Sigmoid colon (tissue), 7 donors: ENCODE results near the gene BAIAP3. TPM values are rescaled to one million over a fixed set of nuclear protein-coding genes. Genes with fewer than 3 reads are reported as not detected.
A peak's percentile ranks its signal among the peaks of the same experiment; 100 is the strongest.

ENCODE experiments used
- DNase-seq: peaks from one replicate; pipeline ENCODE4 v3.0.0-alpha.2; 2019
- H3K27ac ChIP-seq, 4 donors: fragments of 200-600 bp; sonication (generic); one replicate each; pipeline ENCODE4 v1.5.1; 2016 to 2019; ENCODE audit warnings: mild to moderate bottlenecking in 1 of 4
- H3K27me3 ChIP-seq, 3 donors: fragments of 200-600 bp; sonication (generic); one replicate each; pipeline ENCODE4 v1.5.1; 2019; ENCODE audit warnings: mild to moderate bottlenecking in 1 of 3
- H3K36me3 ChIP-seq, 4 donors: fragments of 200-600 bp; sonication (generic); one replicate each; pipeline ENCODE4 v1.5.1; 2016 to 2019
- H3K4me1 ChIP-seq, 4 donors: fragments of 200-600 bp; sonication (generic); one replicate each; pipeline ENCODE4 v1.5.1; 2017 to 2019
- H3K4me3 ChIP-seq, 4 donors: fragments of 200-600 bp; sonication (generic); one replicate each; pipeline ENCODE4 v1.5.1; 2017 to 2019; ENCODE audit warnings: mild to moderate bottlenecking in 2 of 4, moderate library complexity in 1 of 4
- H3K9me3 ChIP-seq, 4 donors: fragments of 200-600 bp in 3 of 4; sonication (generic) in 3 of 4; one replicate each; pipeline versions ENCODE4 v1.5.1 to v1.6.1; 2013 to 2019
- CTCF ChIP-seq, 4 experiments: fragments of 450-650 bp in 3 of 4; fragments of 200-600 bp in 1 of 4; IDR thresholded peaks; one replicate each; pipeline ENCODE4 v1.5.1; 2016 to 2019; ENCODE audit warnings: antibody characterized with exemption in 4 of 4, mild to moderate bottlenecking in 3 of 4, moderate library complexity in 2 of 4
- EP300 ChIP-seq, 4 donors: sonication (generic); formaldehyde crosslinking; IDR thresholded peaks; one replicate each; pipeline ENCODE4 v1.6.1; 2017; ENCODE audit warnings: antibody characterized with exemption in 4 of 4
- POLR2A ChIP-seq, 2 donors: fragments of 450-650 bp; IDR thresholded peaks; one replicate each; pipeline ENCODE4 v1.6.1; 2016; ENCODE audit warnings: antibody characterized with exemption in 2 of 2, mild to moderate bottlenecking in 2 of 2, moderate library complexity in 2 of 2
- POLR2AphosphoS5 ChIP-seq, 4 donors: sonication (generic); formaldehyde crosslinking; IDR thresholded peaks; one replicate each; pipeline ENCODE4 v1.6.1; 2017; ENCODE audit warnings: antibody characterized with exemption in 4 of 4
- WGBS, 2 donors: extraction: QIAGEN DNeasy Blood & Tissue Kit; methylation state at CpG; one replicate each; pipeline ENCODE4 v1.1.7; 2013; 5-methylcytosine and 5-hydroxymethylcytosine counted together
- intact Hi-C: fragments of 100-400 bp; cut with DNase I; formaldehyde crosslinking; loops from one replicate; pipeline ENCODE4 v1.15.1; 2023
- polyA plus RNA-seq, 3 donors: library from polyadenylated mRNA; stranded (reverse); fragments of 200-250 nt; gene quantifications; one replicate each; pipeline ENCODE4 v1.2.3, GENCODE V29; 2013
- total RNA-seq, 4 donors: library from RNA; depleted of rRNA; stranded (reverse); fragments of >200 nt; gene quantifications; one replicate each; pipeline ENCODE4 v1.1.0, GENCODE V29; 2016
- donor health status: healthy with polysubstance abuse.
- donor health status: Bipolar disorder and iron deficiency.
- donor health status: healthy.

Gene BAIAP3
- total and polyA plus RNA-seq, 7 donors, result 0.60 to 5.5 (median 1.7) TPM; not detected in 1

GRCh38 chr16:1310832-1311200, 22.6 kb upstream of the BAIAP3 start:
- WGBS, 2 donors, result 1% methylated on average over 14 of the region's 14 CpGs
- intact Hi-C loops, result loop anchor here (5.0 kb wide), 1 partner anchor 41 kb away; the partner anchor contains the start of genes GNPTG and TSR3

GRCh38 chr16:1311212-1311737, 22.2 kb upstream of the BAIAP3 start:
- Histone ChIP-seq H3K4me3 (peak overlapping the region; percentile 72 to 84 (median 76)), H3K36me3 (peaks cover 23 to 37% (median 26%) of the 10 kb centered on the region in 4 donors), H3K4me1 (peaks cover 0 to 50% (median 44%) of the 10 kb centered on the region in 4 donors), H3K27ac (peak overlapping the region; percentile 78 to 94 (median 90)), H3K27me3 (no peaks in the 10 kb centered on the region), H3K9me3 (no peaks in the 10 kb centered on the region)
- WGBS, 2 donors, result 18 to 22% methylated on average over 13 of the region's 13 CpGs
- TF ChIP-seq POLR2A (IDR thresholded peaks at IDR 0.05) (no peak), EP300 (IDR thresholded peaks at IDR 0.05) (no peak), CTCF (IDR thresholded peaks at IDR 0.05) (no peak), POLR2AphosphoS5 (IDR thresholded peaks at IDR 0.05) (no peak)
- DNase-seq, result no peak
- intact Hi-C loops, result loop anchor here (5.0 kb wide), 1 partner anchor 41 kb away; the partner anchor contains the start of genes GNPTG and TSR3

More at GRCh38 chr16:1310832-1311200, 22.6 kb upstream of the BAIAP3 start:
- Histone ChIP-seq H3K4me1 (peaks cover 0 to 50% (median 44%) of the 10 kb centered on the region in 4 donors), H3K27me3 (no peaks in the 10 kb centered on the region), H3K4me3 (peak overlapping the region; percentile 72 to 84 (median 76)), H3K9me3 (no peaks in the 10 kb centered on the region), H3K36me3 (peaks cover 19 to 32% (median 21%) of the 10 kb centered on the region in 4 donors), H3K27ac (peak overlapping the region; percentile 78 to 94 (median 90))
- TF ChIP-seq EP300 (IDR thresholded peaks at IDR 0.05) (no peak), POLR2A (IDR thresholded peaks at IDR 0.05) (no peak)
- no peak for DNase-seq

- intact Hi-C loops, result loop anchor here (5.0 kb wide), 1 partner anchor 40 kb away; the partner anchor contains the start of genes GNPTG and TSR3
- Histone ChIP-seq H3K36me3 (peaks cover 26 to 43% (median 32%) of the 10 kb centered on the region in 4 donors), H3K27ac (peak overlapping the region; percentile 7 to 94 (median 90)), H3K27me3 (no peaks in the 10 kb centered on the region), H3K4me1 (peaks cover 0 to 50% (median 44%) of the 10 kb centered on the region in 4 donors), H3K4me3 (peak overlapping the region; percentile 1 to 84 (median 73)), H3K9me3 (no peaks in the 10 kb centered on the region)
- no peak for DNase-seq
- TF ChIP-seq POLR2AphosphoS5 (IDR thresholded peaks at IDR 0.05) (no peak), POLR2A (IDR thresholded peaks at IDR 0.05) (no peak), EP300 (IDR thresholded peaks at IDR 0.05) (no peak), CTCF (IDR thresholded peaks at IDR 0.05) (no peak)
- WGBS, 2 donors, result 38 to 45% methylated on average over 35 of the region's 35 CpGs
These were observed 21.5 kb upstream of the BAIAP3 start for GRCh38 chr16:1311738-1312466.

GRCh38 chr16:1312467-1312816, 21.0 kb upstream of the BAIAP3 start:
- no peaks in the 10 kb centered on the region for H3K9me3 ChIP-seq
- H3K27me3 ChIP-seq, result no peaks in the 10 kb centered on the region
- no peak for DNase-seq
- H3K4me3 ChIP-seq, result peak overlapping the region in 1 of 4 donors; percentile 74
- H3K36me3 ChIP-seq, result peaks cover 26 to 48% (median 36%) of the 10 kb centered on the region in 4 donors
- intact Hi-C loops, result loop anchor here (5.0 kb wide), 1 partner anchor 40 kb away; the partner anchor contains the start of genes GNPTG and TSR3
- H3K4me1 ChIP-seq, result peaks cover 0 to 50% (median 44%) of the 10 kb centered on the region in 4 donors
- H3K27ac ChIP-seq, result peak overlapping the region in 2 of 4 donors; percentile 93 to 94
- no peak for TF ChIP-seq CTCF (IDR thresholded peaks at IDR 0.05)
- no peak for TF ChIP-seq EP300 (IDR thresholded peaks at IDR 0.05)
- TF ChIP-seq POLR2AphosphoS5 (IDR thresholded peaks at IDR 0.05), result no peak
- TF ChIP-seq POLR2A (IDR thresholded peaks at IDR 0.05), result no peak
- WGBS, 2 donors, result 81 to 84% methylated on average over 16 of the region's 16 CpGs

GRCh38 chr16:1312903-1313302, 20.5 kb upstream of the BAIAP3 start:
- H3K27ac ChIP-seq, result no peak overlapping the region
- H3K4me3 ChIP-seq, result no peak overlapping the region
- H3K4me1 ChIP-seq, result peaks cover 0 to 50% (median 44%) of the 10 kb centered on the region in 4 donors
- WGBS, 2 donors, result 89 to 92% methylated on average over 15 of the region's 15 CpGs
- intact Hi-C loops, result loop anchor here (5.0 kb wide), 1 partner anchor 39 kb away; the partner anchor contains the start of genes GNPTG and TSR3
- no peaks in the 10 kb centered on the region for H3K9me3 ChIP-seq
- DNase-seq, result no peak
- H3K36me3 ChIP-seq, result peaks cover 27 to 53% (median 41%) of the 10 kb centered on the region in 4 donors
- TF ChIP-seq POLR2A (IDR thresholded peaks at IDR 0.05) (no peak), POLR2AphosphoS5 (IDR thresholded peaks at IDR 0.05) (no peak), CTCF (IDR thresholded peaks at IDR 0.05) (no peak), EP300 (IDR thresholded peaks at IDR 0.05) (no peak)
- no peaks in the 10 kb centered on the region for H3K27me3 ChIP-seq
